22Rv1 (cell line): Measurements from ENCODE around the gene TMC4.
A peak's percentile ranks its signal among the peaks of the same experiment; 100 is the strongest.

Source experiments
- H3K27ac ChIP-seq: fragments of 450-650 bp; 2 replicates; pipeline ENCODE4 v1.5.1; 2017
- CTCF ChIP-seq: fragments of 450-650 bp; IDR thresholded peaks from 2 replicates; pipeline ENCODE4 v1.5.1; 2017; ENCODE audit warnings: mild to moderate bottlenecking
- ZFX ChIP-seq: fragments of 450-650 bp; IDR thresholded peaks from 2 replicates; pipeline ENCODE4 v1.6.1; 2017; ENCODE audit warnings: antibody characterized with exemption, borderline replicate concordance

TMC4 gene

GRCh38 chr19:54155694-54156093 lies 17.3 kb downstream of the TMC4 start:
- TF ChIP-seq CTCF: no peak
- no peak for TF ChIP-seq ZFX

GRCh38 chr19:54154603-54155345 lies 18.2 kb downstream of the TMC4 start:
- no peak for TF ChIP-seq ZFX
- no peak for TF ChIP-seq CTCF
- H3K27ac ChIP-seq: peak overlapping the region; percentile 31; the same call in 1 of the 2 replicates

More at GRCh38 chr19:54155694-54156093, 17.3 kb downstream of the TMC4 start:
- no peak overlapping the region for H3K27ac ChIP-seq

GRCh38 chr19:54153731-54154326 lies 19.1 kb downstream of the TMC4 start:
- H3K27ac ChIP-seq: peak overlapping the region; percentile 31; the same call in 1 of the 2 replicates
- TF ChIP-seq CTCF: no peak
- TF ChIP-seq ZFX: no peak

- peak overlapping the region; percentile 31; the same call in 1 of the 2 replicates for H3K27ac ChIP-seq
- no peak for TF ChIP-seq ZFX
- TF ChIP-seq CTCF: no peak
Measured at GRCh38 chr19:54152878-54153524, 20.0 kb downstream of the TMC4 start.

- TF ChIP-seq ZFX (no peak), CTCF (no peak)
- no peak overlapping the region for H3K27ac ChIP-seq
Measured at GRCh38 chr19:54152267-54152666, 20.7 kb downstream of the TMC4 start.

GRCh38 chr19:54151362-54152035 lies 21.5 kb downstream of the TMC4 start:
- TF ChIP-seq CTCF (no peak), ZFX (no peak)
- H3K27ac ChIP-seq: no peak overlapping the region
